Spleen (tissue), 11 donors: ENCODE results near the gene MAP3K6. TPM values are rescaled to one million over a fixed set of nuclear protein-coding genes. Genes with fewer than 3 reads are reported as not detected.
A peak's percentile ranks its signal among the peaks of the same experiment; 100 is the strongest.
"Not testable (repeated sequence)": the region's sequence is repeated elsewhere in the genome, so short reads cannot be mapped to it uniquely, and the experiment has no call there.

Source experiments
- DNase-seq: peaks from one replicate; pipeline ENCODE4 v3.0.0-alpha.2; 2020
- H3K27ac ChIP-seq, 8 donors: fragments of 200-600 bp; sonication (generic) in 7 of 8; 1 replicate in 4 of 8; 2 replicates in 4 of 8; pipeline versions ENCODE4 v1.5.0 to v1.8.0; 2016 to 2021; ENCODE audit warnings: inconsistent platforms in 4 of 8, mild to moderate bottlenecking in 4 of 8, moderate library complexity in 1 of 8
- H3K27me3 ChIP-seq, 7 donors: fragments of 200-600 bp; sonication (generic) in 6 of 7; replicated peaks in 1 of 7; 1 replicate in 4 of 7; 2 replicates in 3 of 7; pipeline versions ENCODE4 v1.5.0 to v1.8.0; 2016 to 2021; ENCODE audit warnings: inconsistent platforms in 3 of 7, mild to moderate bottlenecking in 1 of 7
- H3K36me3 ChIP-seq, 6 donors: fragments of 200-600 bp; sonication (generic) in 5 of 6; 1 replicate in 4 of 6; 2 replicates in 2 of 6; pipeline versions ENCODE4 v1.5.0 to v1.8.0; 2016 to 2021; ENCODE audit warnings: inconsistent platforms in 2 of 6
- H3K4me1 ChIP-seq, 6 donors: fragments of 200-600 bp; sonication (generic) in 5 of 6; 1 replicate in 3 of 6; 2 replicates in 3 of 6; pipeline versions ENCODE4 v1.5.0 to v1.8.0; 2016 to 2021; ENCODE audit warnings: inconsistent platforms in 3 of 6
- H3K4me3 ChIP-seq, 8 donors: fragments of 200-600 bp; sonication (generic) in 7 of 8; 1 replicate in 4 of 8; 2 replicates in 4 of 8; pipeline versions ENCODE4 v1.5.0 to v1.8.0; 2016 to 2021; ENCODE audit warnings: inconsistent platforms in 4 of 8, mild to moderate bottlenecking in 4 of 8, moderate library complexity in 2 of 8
- H3K9me3 ChIP-seq, 8 donors: fragments of 200-600 bp; sonication (generic) in 7 of 8; 1 replicate in 4 of 8; 2 replicates in 4 of 8; pipeline versions ENCODE4 v1.5.0 to v1.8.0; 2016 to 2021; ENCODE audit warnings: inconsistent platforms in 4 of 8
- CTCF ChIP-seq, 11 experiments: fragments of 200-600 bp in 7 of 11; fragments of 450-650 bp in 4 of 11; sonication (generic) in 4 of 11; IDR thresholded peaks in 8 of 11; conservative IDR thresholded peaks in 3 of 11; 1 replicate in 7 of 11; 2 replicates in 4 of 11; pipeline versions ENCODE4 v1.4.0 to v1.8.0; 2016 to 2021; ENCODE audit warnings: antibody characterized with exemption in 11 of 11, inconsistent platforms in 4 of 11, mild to moderate bottlenecking in 1 of 11
- POLR2A ChIP-seq, 3 donors: fragments of 450-650 bp; IDR thresholded peaks; one replicate each; pipeline ENCODE4 v1.5.1; 2017; ENCODE audit warnings: antibody characterized with exemption in 3 of 3, mild to moderate bottlenecking in 1 of 3
- POLR2AphosphoS5 ChIP-seq, 3 donors: sonication (generic); formaldehyde crosslinking; IDR thresholded peaks; one replicate each; pipeline ENCODE4 v1.5.1; 2017; ENCODE audit warnings: antibody characterized with exemption in 3 of 3
- WGBS, 5 donors: extraction: QIAGEN DNeasy Blood & Tissue Kit in 3 of 5; methylation state at CpG; one replicate each; pipeline versions ENCODE4 v1.1.5 to v1.1.7; 2013 to 2018; 5-methylcytosine and 5-hydroxymethylcytosine counted together
- intact Hi-C: fragments of 100-400 bp; cut with DNase I; formaldehyde crosslinking; loops from one replicate; pipeline ENCODE4 v1.15.0; 2023; ENCODE audit warnings: low total_unique reads
- polyA plus RNA-seq, 3 donors: library from polyadenylated mRNA; stranded (reverse); fragments of 200-250 nt; gene quantifications; one replicate each; pipeline ENCODE4 v1.2.1, GENCODE V29; 2013
- total RNA-seq, 7 donors: library from RNA; depleted of rRNA in 3 of 7; stranded (reverse); fragments of >200 nt in 3 of 7; fragmentation: NEBNext Ultra II Directional in 4 of 7; extraction: Animal tissue kit (Norgen Biotek cat#: 25700) in 4 of 7; gene quantifications; one replicate each; pipeline versions ENCODE4 v1.1.0 to v1.2.1, GENCODE V29; 2016 to 2021
- donor health status: healthy with polysubstance abuse.
- donor health status: DM: no; HTN: no; CAD: no; lungs with moderate emphysema.
- donor health status: DM: no; HTN: no; CAD: no.
- donor health status: Bipolar disorder and iron deficiency.
- donor health status: healthy.
- donor health status: DM: no; HTN: no; CAD: no.
- donor health status: DM: yes; HTN: yes; CAD: no.

Gene MAP3K6
- total and polyA plus RNA-seq, 10 donors = 20.3 to 55.0 (median 31.0) TPM

GRCh38 chr1:27388337-27389005 is 21.7 kb upstream of the MAP3K6 start:
- Histone ChIP-seq H3K27me3 (peaks cover 0 to 15% (median 0%) of the 10 kb centered on the region in 7 donors), H3K27ac (no peak overlapping the region), H3K9me3 (no peaks in the 10 kb centered on the region), H3K4me3 (no peak overlapping the region), H3K4me1 (peaks cover 15 to 40% (median 31%) of the 10 kb centered on the region in 6 donors), H3K36me3 (no peaks in the 10 kb centered on the region)
- intact Hi-C loops = no loop called here
- WGBS, 5 donors = 40 to 48% (median 45%) methylated on average over 5 of the region's 5 CpGs
- peak; percentile 87 for DNase-seq
- TF ChIP-seq POLR2A (IDR thresholded peaks at IDR 0.05) = no peak
- TF ChIP-seq CTCF (IDR thresholded peaks at IDR 0.05 in 8 of 11, conservative IDR thresholded peaks at IDR 0.05 in 3 of 11) = peak; percentile 75 to 95 (median 93)
- TF ChIP-seq POLR2AphosphoS5 (IDR thresholded peaks at IDR 0.05) = peak in 1 of 3 donors; percentile 10

- H3K4me3 ChIP-seq, DNase-seq, H3K36me3 ChIP-seq, H3K27ac ChIP-seq, intact Hi-C loops, H3K9me3 ChIP-seq: not testable (repeated sequence)
- Histone ChIP-seq H3K4me1 (peaks cover 0 to 35% (median 13%) of the 10 kb centered on the region in 6 donors), H3K27me3 (peaks cover 0 to 10% (median 0%) of the 10 kb centered on the region in 7 donors)
- 82 to 94% (median 93%) methylated on average over 3 of the region's 3 CpGs for WGBS, 5 donors
These were observed 18.0 kb upstream of the MAP3K6 start for GRCh38 chr1:27384797-27385196.

GRCh38 chr1:27383661-27384060 is 16.9 kb upstream of the MAP3K6 start:
- peaks cover 0 to 10% (median 0%) of the 10 kb centered on the region in 7 donors for H3K27me3 ChIP-seq
- H3K27ac ChIP-seq = no peak overlapping the region
- WGBS, 5 donors = 85 to 90% (median 89%) methylated on average over 13 of the region's 13 CpGs
- TF ChIP-seq CTCF (IDR thresholded peaks at IDR 0.05 in 8 of 11, conservative IDR thresholded peaks at IDR 0.05 in 3 of 11) = no peak
- no peak for TF ChIP-seq POLR2AphosphoS5 (IDR thresholded peaks at IDR 0.05)
- TF ChIP-seq POLR2A (IDR thresholded peaks at IDR 0.05) = no peak
- no peaks in the 10 kb centered on the region for H3K9me3 ChIP-seq
- H3K4me1 ChIP-seq = peaks cover 0 to 32% (median 10%) of the 10 kb centered on the region in 6 donors
- no peak for DNase-seq
- no peak overlapping the region for H3K4me3 ChIP-seq
- H3K36me3 ChIP-seq = no peaks in the 10 kb centered on the region
- intact Hi-C loops = no loop called here

- no peak within 1 kb of the TSS for H3K27ac ChIP-seq
- peak; percentile 83 for DNase-seq
- 24 to 32% (median 27%) methylated on average over 15 to 43 of the region's 43 CpGs for WGBS, 5 donors
These were observed 16.4 kb upstream of the MAP3K6 start, which contains the start of gene CD164L2 for GRCh38 chr1:27383039-27383605. CD164L2 (minus strand) TSS chr1:27383333; CDS start chr1:27383239, 94 bp downstream.

More at GRCh38 chr1:27383039-27383605, 16.4 kb upstream of the MAP3K6 start, which contains the start of gene CD164L2:
- H3K4me1 ChIP-seq = peaks cover 0 to 27% (median 6%) of the 10 kb centered on the region in 6 donors
- TF ChIP-seq POLR2AphosphoS5 (IDR thresholded peaks at IDR 0.05) (no peak), POLR2A (IDR thresholded peaks at IDR 0.05) (no peak), CTCF (IDR thresholded peaks at IDR 0.05 in 8 of 11, conservative IDR thresholded peaks at IDR 0.05 in 3 of 11) (no peak)
- peaks cover 0 to 10% (median 0%) of the 10 kb centered on the region in 7 donors for H3K27me3 ChIP-seq
- H3K9me3 ChIP-seq = no peaks in the 10 kb centered on the region
- no peaks in the 10 kb centered on the region for H3K36me3 ChIP-seq
- H3K4me3 ChIP-seq = peak within 1 kb of the TSS in 1 of 8 donors; percentile 21
- intact Hi-C loops = no loop called here
